ENCODE data around the gene NLGN1.

NLGN1 gene

DNA sequence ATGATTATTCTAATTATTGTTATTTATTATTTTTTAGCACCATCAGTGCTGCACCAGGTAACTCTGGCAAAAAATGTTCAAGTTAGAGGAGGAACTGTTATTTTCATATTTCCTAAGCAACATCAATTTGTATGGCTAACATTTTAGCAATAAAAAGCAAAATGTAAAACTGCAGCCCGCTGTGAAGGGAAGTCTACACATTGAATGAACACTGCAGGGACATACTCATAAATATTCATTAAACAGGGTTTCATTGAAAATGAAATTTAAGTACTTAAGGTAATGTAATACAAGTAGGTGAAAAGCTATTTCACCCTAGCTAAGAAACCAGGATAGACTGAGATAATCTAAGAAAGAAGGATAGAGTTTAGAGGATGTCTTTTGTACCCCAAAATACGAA, 532.7 kb downstream of the NLGN1 start:
- H3K4me3 ChIP-seq (replicated peaks; ENCODE audit: low read depth, low read length): no peak overlapping the region
- TF ChIP-seq, protein P1, sequence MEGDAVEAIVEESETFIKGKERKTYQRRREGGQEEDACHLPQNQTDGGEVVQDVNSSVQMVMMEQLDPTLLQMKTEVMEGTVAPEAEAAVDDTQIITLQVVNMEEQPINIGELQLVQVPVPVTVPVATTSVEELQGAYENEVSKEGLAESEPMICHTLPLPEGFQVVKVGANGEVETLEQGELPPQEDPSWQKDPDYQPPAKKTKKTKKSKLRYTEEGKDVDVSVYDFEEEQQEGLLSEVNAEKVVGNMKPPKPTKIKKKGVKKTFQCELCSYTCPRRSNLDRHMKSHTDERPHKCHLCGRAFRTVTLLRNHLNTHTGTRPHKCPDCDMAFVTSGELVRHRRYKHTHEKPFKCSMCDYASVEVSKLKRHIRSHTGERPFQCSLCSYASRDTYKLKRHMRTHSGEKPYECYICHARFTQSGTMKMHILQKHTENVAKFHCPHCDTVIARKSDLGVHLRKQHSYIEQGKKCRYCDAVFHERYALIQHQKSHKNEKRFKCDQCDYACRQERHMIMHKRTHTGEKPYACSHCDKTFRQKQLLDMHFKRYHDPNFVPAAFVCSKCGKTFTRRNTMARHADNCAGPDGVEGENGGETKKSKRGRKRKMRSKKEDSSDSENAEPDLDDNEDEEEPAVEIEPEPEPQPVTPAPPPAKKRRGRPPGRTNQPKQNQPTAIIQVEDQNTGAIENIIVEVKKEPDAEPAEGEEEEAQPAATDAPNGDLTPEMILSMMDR (IDR thresholded peaks at IDR 0.05; ENCODE audit: low read length, missing control alignments): no peak
- no peak for DNase-seq (ENCODE audit: low read depth)

GRCh38 chr3:173932624-173933023, 535.1 kb downstream of the NLGN1 start:
- TF ChIP-seq, protein P1 (IDR thresholded peaks at IDR 0.05; ENCODE audit: low read length, missing control alignments): no peak
- DNase-seq (ENCODE audit: low read depth): peak; percentile 28
- H3K4me3 ChIP-seq (replicated peaks; ENCODE audit: low read depth, low read length): no peak overlapping the region

DNA sequence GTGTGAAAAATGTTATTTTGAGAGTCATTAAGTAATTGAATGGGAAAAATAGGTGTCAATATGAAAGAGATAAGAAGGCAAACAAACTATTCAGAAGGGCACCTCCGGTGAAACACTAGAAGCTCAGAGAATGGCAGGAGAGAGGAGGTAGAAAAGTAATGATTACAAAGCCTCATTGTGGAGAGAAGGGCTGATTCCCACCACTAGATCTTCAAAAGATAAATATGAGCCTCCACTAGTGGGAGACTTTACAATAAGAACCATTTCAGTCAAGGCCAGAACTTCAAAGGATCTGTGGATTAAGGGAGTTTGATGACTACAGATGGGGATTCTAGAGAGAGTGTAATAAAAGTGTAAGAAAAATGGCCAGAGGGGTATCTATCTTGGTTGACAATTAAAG, 535.6 kb downstream of the NLGN1 start:
- DNase-seq (ENCODE audit: low read depth): no peak
- H3K4me3 ChIP-seq (replicated peaks; ENCODE audit: low read depth, low read length): no peak overlapping the region

GRCh38 chr3:173936316-173936715, 538.8 kb downstream of the NLGN1 start:
- TF ChIP-seq, protein P1 (IDR thresholded peaks at IDR 0.05; ENCODE audit: low read length, missing control alignments): no peak
- no peak for DNase-seq (ENCODE audit: low read depth)
- no peak overlapping the region for H3K4me3 ChIP-seq (replicated peaks; ENCODE audit: low read depth, low read length)

More for the DNA sequence above, 535.6 kb downstream of the NLGN1 start:
- TF ChIP-seq, protein P1 (IDR thresholded peaks at IDR 0.05; ENCODE audit: low read length, missing control alignments): no peak

DNA sequence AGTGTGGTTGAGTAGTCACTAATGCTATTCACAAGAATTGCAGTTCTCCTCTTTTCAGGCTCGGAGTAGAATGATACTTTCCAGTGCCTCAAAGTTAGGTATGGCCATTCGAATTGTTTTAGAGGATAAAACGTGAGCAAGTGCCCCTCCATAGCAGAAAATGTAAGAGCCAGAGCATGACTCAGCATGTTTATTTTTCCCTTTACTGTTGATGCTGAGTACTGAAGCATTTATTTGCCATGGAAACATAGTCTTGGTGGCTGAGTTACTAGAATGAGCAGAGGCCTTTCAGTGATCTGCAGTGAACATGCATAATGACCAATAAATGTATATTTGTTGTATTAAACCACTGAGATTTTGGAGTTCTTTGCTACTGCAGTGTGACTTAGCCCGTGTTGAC, 540.6 kb downstream of the NLGN1 start:
- DNase-seq (ENCODE audit: low read depth): peak; percentile 56
- H3K4me3 ChIP-seq (replicated peaks; ENCODE audit: low read depth, low read length): no peak overlapping the region
- TF ChIP-seq, protein P1 (IDR thresholded peaks at IDR 0.05; ENCODE audit: low read length, missing control alignments): no peak

GRCh38 chr3:173938616-173939015, 541.1 kb downstream of the NLGN1 start:
- H3K4me3 ChIP-seq (replicated peaks; ENCODE audit: low read depth, low read length): no peak overlapping the region
- DNase-seq (ENCODE audit: low read depth): no peak
- TF ChIP-seq, protein P1 (IDR thresholded peaks at IDR 0.05; ENCODE audit: low read length, missing control alignments): no peak

- TF ChIP-seq, protein P1 (IDR thresholded peaks at IDR 0.05; ENCODE audit: low read length, missing control alignments): no peak
- no peak for DNase-seq (ENCODE audit: low read depth)
- H3K4me3 ChIP-seq (replicated peaks; ENCODE audit: low read depth, low read length): no peak overlapping the region
These were observed 541.8 kb downstream of the NLGN1 start for GRCh38 chr3:173939331-173939730.

Measured in fibroblast of pulmonary artery (primary cell).